IMR-90 (cell line): ENCODE measurements around the gene ADAMTS18. TPM values are rescaled to one million over a fixed set of nuclear protein-coding genes. Genes with fewer than 3 reads are reported as not detected.

ENCODE experiments used
- ATAC-seq: fragments of 200-7000 bp; cut with Tn5 transposase; 2 replicates; pipeline ENCODE4 v1.9.1; 2020; ENCODE audit warnings: low read depth, mild to moderate bottlenecking, moderate library complexity
- BruUV-seq: library from RNA; stranded (reverse); fragments of 400-500 nt; replicated peaks from 2 replicates; lab custom pipeline; 2021; lab: Mats Ljungman, UMichigan
- CTCF ChIA-PET: fragments of 300-600 bp; formaldehyde crosslinking; extraction: SDS; loops from one replicate; lab custom pipeline; 2021; ENCODE audit warnings: antibody characterized with exemption; lab: Yijun Ruan, JAX
- POLR2A ChIA-PET: fragments of 300-600 bp; sonication (Branson Sonifier 250); formaldehyde crosslinking; loops from one replicate; lab custom pipeline; 2022; ENCODE audit warnings: antibody characterized with exemption; ENCODE audit not compliant: unreplicated experiment; lab: Charles Lee
- DNase-seq: peaks from one replicate; pipeline ENCODE4 v3.0.0; 2013
- H2AFZ ChIP-seq: replicated peaks from 2 replicates; pipeline ENCODE3; 2013; ENCODE audit warnings: low read length, mild to moderate bottlenecking; ENCODE audit not compliant: poor library complexity
- H2AK5ac ChIP-seq: 2 replicates; pipeline ENCODE4 v1.6.1; 2013; ENCODE audit warnings: low read depth, low read length, inconsistent platforms
- H2AK9ac ChIP-seq: replicated peaks from 2 replicates; pipeline ENCODE3; 2013; ENCODE audit warnings: mild to moderate bottlenecking, low read depth, low read length, moderate library complexity; ENCODE audit not compliant: poor library complexity
- H2BK120ac ChIP-seq: 2 replicates; pipeline ENCODE4 v1.6.1; 2013; ENCODE audit warnings: low read depth, low read length, inconsistent platforms
- H2BK15ac ChIP-seq: 3 replicates; pipeline ENCODE4 v1.6.1; 2013; ENCODE audit warnings: low read depth, low read length, inconsistent platforms
- H2BK20ac ChIP-seq: 2 replicates; pipeline ENCODE4 v1.6.1; 2013; ENCODE audit warnings: low read depth, mild to moderate bottlenecking, inconsistent platforms, low read length, moderate library complexity
- H2BK5ac ChIP-seq: 2 replicates; pipeline ENCODE4 v1.6.1; 2013; ENCODE audit warnings: mild to moderate bottlenecking, low read depth, low read length, inconsistent platforms; ENCODE audit not compliant: poor library complexity, severe bottlenecking
- H3K14ac ChIP-seq: replicated peaks from 2 replicates; pipeline ENCODE4 v1.6.1; 2013; ENCODE audit warnings: low read depth, low read length, inconsistent platforms
- H3K18ac ChIP-seq: 2 replicates; pipeline ENCODE4 v1.6.1; 2013; ENCODE audit warnings: low read depth, low read length, control low read depth
- H3K23ac ChIP-seq: 2 replicates; pipeline ENCODE4 v1.6.1; 2013; ENCODE audit warnings: low read depth, low read length, inconsistent platforms
- H3K27ac ChIP-seq: 2 replicates; pipeline ENCODE4 v1.5.1; 2013; ENCODE audit warnings: mild to moderate bottlenecking, control low read depth, low read length; ENCODE audit not compliant: insufficient read depth
- H3K27me3 ChIP-seq: 2 replicates; pipeline ENCODE4 v1.6.1; 2013; ENCODE audit warnings: low read length; ENCODE audit not compliant: control insufficient read depth, insufficient read depth
- H3K36me3 ChIP-seq: 2 replicates; pipeline ENCODE4 v1.6.1; 2013; ENCODE audit warnings: low read length, mixed read lengths; ENCODE audit not compliant: control insufficient read depth, insufficient read depth
- H3K4ac ChIP-seq: 2 replicates; pipeline ENCODE4 v1.6.1; 2013; ENCODE audit warnings: low read depth, low read length, inconsistent platforms
- H3K4me1 ChIP-seq: 2 replicates; pipeline ENCODE4 v1.6.1; 2013; ENCODE audit warnings: low read length, mixed read lengths; ENCODE audit not compliant: control insufficient read depth, insufficient read depth
- H3K4me2 ChIP-seq: 2 replicates; pipeline ENCODE4 v1.6.1; 2013; ENCODE audit warnings: low read depth, mild to moderate bottlenecking, control low read depth, low read length, moderate library complexity
- H3K4me3 ChIP-seq: 2 replicates; pipeline ENCODE4 v1.5.1; 2013; ENCODE audit warnings: low read depth, mild to moderate bottlenecking, control low read depth, low read length, moderate library complexity; ENCODE audit not compliant: insufficient read depth
- H3K56ac ChIP-seq: 2 replicates; pipeline ENCODE4 v1.6.1; 2013; ENCODE audit warnings: low read length, inconsistent platforms; ENCODE audit not compliant: insufficient read depth; ENCODE audit errors: extremely low read depth
- H3K79me1 ChIP-seq, 2 experiments: 2 replicates each; pipeline ENCODE4 v1.6.1; 2013; ENCODE audit warnings: low read length in 2 of 2, inconsistent platforms in 1 of 2, low read depth in 1 of 2
- H3K9ac ChIP-seq: 2 replicates; pipeline ENCODE4 v1.6.1; 2013; ENCODE audit warnings: low read depth, low read length, control low read depth
- H3K9me1 ChIP-seq: 2 replicates; pipeline ENCODE4 v1.6.1; 2013; ENCODE audit warnings: low read length, inconsistent platforms; ENCODE audit not compliant: insufficient read depth
- H3K9me3 ChIP-seq: 2 replicates; pipeline ENCODE4 v1.6.1; 2013; ENCODE audit warnings: low read length; ENCODE audit not compliant: control insufficient read depth, insufficient read depth
- H4K20me1 ChIP-seq: 2 replicates; pipeline ENCODE4 v1.6.1; 2013; ENCODE audit warnings: low read length, inconsistent platforms; ENCODE audit not compliant: insufficient read depth
- H4K5ac ChIP-seq: 2 replicates; pipeline ENCODE4 v1.6.1; 2013; ENCODE audit warnings: mild to moderate bottlenecking, low read depth, low read length, control low read depth
- H4K8ac ChIP-seq, 2 experiments: 2 replicates each; pipeline ENCODE4 v1.6.1; 2013; ENCODE audit warnings: low read depth in 2 of 2, low read length in 2 of 2, control low read depth in 1 of 2, inconsistent platforms in 1 of 2
- H4K91ac ChIP-seq: 2 replicates; pipeline ENCODE4 v1.6.1; 2013; ENCODE audit warnings: low read depth, low read length, inconsistent platforms; ENCODE audit not compliant: insufficient read depth
- BHLHE40 ChIP-seq: fragments of 150-350 bp; IDR thresholded peaks from 2 replicates; pipeline ENCODE4 v1.6.1; 2016; ENCODE audit warnings: mild to moderate bottlenecking, low read depth, low read length
- CEBPB ChIP-seq: IDR thresholded peaks from 2 replicates; pipeline ENCODE4 v1.6.1; 2012; ENCODE audit warnings: low read depth, low read length, improper control_type of control experiment
- CHD1 ChIP-seq: IDR thresholded peaks from 2 replicates; pipeline ENCODE4 v1.6.1; 2012; ENCODE audit warnings: low read depth, low read length, improper control_type of control experiment
- CTCF ChIP-seq: conservative IDR thresholded peaks from 2 replicates; pipeline ENCODE4 v1.5.1; 2012; ENCODE audit warnings: mild to moderate bottlenecking, low read depth, low read length, improper control_type of control experiment
- FOS ChIP-seq: fragments of 150-350 bp; IDR thresholded peaks from 2 replicates; pipeline ENCODE4 v1.6.1; 2016; ENCODE audit warnings: low read depth, low read length
- MAFK ChIP-seq: IDR thresholded peaks from 2 replicates; pipeline ENCODE4 v1.6.1; 2012; ENCODE audit warnings: low read depth, low read length, improper control_type of control experiment
- MAZ ChIP-seq: IDR thresholded peaks from 2 replicates; pipeline ENCODE4 v1.6.1; 2012; ENCODE audit warnings: low read depth, mild to moderate bottlenecking, low read length, improper control_type of control experiment, moderate library complexity, borderline replicate concordance
- MXI1 ChIP-seq: IDR thresholded peaks from 2 replicates; pipeline ENCODE4 v1.6.1; 2012; ENCODE audit warnings: low read depth, mild to moderate bottlenecking, low read length, moderate library complexity, borderline replicate concordance
- NFE2L2 ChIP-seq: fragments of 150-350 bp; IDR thresholded peaks from 2 replicates; pipeline ENCODE4 v1.6.1; 2016; ENCODE audit warnings: low read depth, mild to moderate bottlenecking, low read length
- POLR2A ChIP-seq: IDR thresholded peaks from 2 replicates; pipeline ENCODE4 v1.6.1; 2012; ENCODE audit warnings: mild to moderate bottlenecking, low read depth, low read length
- RCOR1 ChIP-seq: IDR thresholded peaks from 2 replicates; pipeline ENCODE4 v1.6.1; 2012; ENCODE audit warnings: mild to moderate bottlenecking, low read length, improper control_type of control experiment; ENCODE audit not compliant: insufficient replicate concordance
- RFX5 ChIP-seq: IDR thresholded peaks from 2 replicates; pipeline ENCODE4 v1.8.0; 2012; ENCODE audit warnings: low read depth, mild to moderate bottlenecking, low read length, moderate library complexity
- SMC3 ChIP-seq: fragments of 150-350 bp; IDR thresholded peaks from 2 replicates; pipeline ENCODE4 v1.6.1; 2016; ENCODE audit warnings: low read depth, mild to moderate bottlenecking, antibody characterized with exemption, low read length, moderate library complexity
- USF2 ChIP-seq: fragments of 150-350 bp; IDR thresholded peaks from 2 replicates; pipeline ENCODE4 v1.6.1; 2017; ENCODE audit warnings: mild to moderate bottlenecking, antibody characterized with exemption, low read length, low read depth
- WGBS, 2 experiments: methylation state at CpG; one replicate each; pipeline versions ENCODE4 v1.1.5 to v1.1.7; 2013; ENCODE audit warnings: missing lambda C conversion rate in 2 of 2; ENCODE audit not compliant: insufficient read length in 1 of 2; ENCODE audit errors: extremely low coverage in 2 of 2; 5-methylcytosine and 5-hydroxymethylcytosine counted together
- dilution Hi-C: fragments of 300-500 bp; cut with HindIII; formaldehyde crosslinking; loops from one replicate; pipeline ENCODE4 v1.14.3; 2018; ENCODE audit warnings: low sequenced_read_pairs; ENCODE audit not compliant: unreplicated experiment
- in situ Hi-C: fragments of 300-500 bp; cut with MboI; formaldehyde crosslinking; loops from 3 replicates; pipeline ENCODE4 v1.14.3; 2019; ENCODE audit warnings: low sequenced_read_pairs, inconsistent platforms, mixed read lengths
- intact Hi-C: fragments of 100-400 bp; cut with micrococcal nuclease; formaldehyde crosslinking; loops from 2 replicates; pipeline ENCODE4 v1.10.0; 2022
- polyA plus RNA-seq, 3 experiments: library from polyadenylated mRNA; depleted of rRNA; stranded (reverse); fragments of >200 nt; gene quantifications; 2 replicates each; pipeline ENCODE4 v1.2.3, GENCODE V29; 2012; ENCODE audit warnings: low replicate concordance in 1 of 3
- total RNA-seq: library from RNA; depleted of rRNA; stranded (reverse); fragments of >200 nt; gene quantifications from 2 replicates; pipeline ENCODE4 v1.2.3, GENCODE V29; 2012

The ADAMTS18 gene
- total and polyA plus RNA-seq, 2 of the 4 experiments (the other 2 are of a cell fraction), result not detected

DNA sequence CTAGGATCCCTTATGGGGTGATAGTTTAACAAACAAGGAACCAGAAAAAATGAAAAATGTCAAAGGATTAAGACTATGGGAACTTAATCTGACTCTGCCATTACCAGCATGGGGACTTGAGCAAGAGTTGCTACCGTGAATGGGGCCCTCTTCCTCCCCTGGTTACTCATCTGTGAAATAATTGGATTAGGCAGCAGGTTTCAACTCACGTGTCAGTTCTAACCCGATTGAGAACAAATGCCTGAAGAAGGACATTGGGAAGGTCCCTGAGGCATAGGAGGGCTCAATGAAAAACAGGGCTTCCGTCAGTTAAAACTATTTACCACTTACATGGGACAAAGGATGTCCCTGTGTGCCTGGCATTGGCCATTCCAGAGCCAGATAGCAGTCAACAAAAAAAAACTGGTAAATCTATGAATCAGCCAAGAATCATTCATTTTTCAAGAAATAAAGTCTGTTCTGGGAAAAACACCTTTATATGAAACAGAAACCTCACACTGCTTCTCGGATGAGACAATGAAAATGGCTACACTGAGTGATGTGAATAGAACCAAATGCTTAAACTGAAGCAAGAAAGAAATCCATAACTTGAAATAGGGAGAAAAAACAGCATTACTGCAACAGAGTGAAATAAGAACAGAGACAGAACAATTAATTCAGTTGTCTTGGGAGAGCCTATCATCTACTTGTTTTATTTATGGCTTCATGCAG lies 104.3 kb downstream of the ADAMTS18 start:
- dilution Hi-C loops, result no loop called here
- H2AK5ac ChIP-seq, result no peak overlapping the region
- H4K20me1 ChIP-seq, result no peaks in the 10 kb centered on the region
- no peak for DNase-seq
- H3K4me1 ChIP-seq, result no peaks in the 10 kb centered on the region
- no peak overlapping the region for H3K9ac ChIP-seq
- H3K27ac ChIP-seq, result no peak overlapping the region
- no peak overlapping the region for H3K4me3 ChIP-seq
- H3K9me1 ChIP-seq, result no peaks in the 10 kb centered on the region
- H3K18ac ChIP-seq, result no peak overlapping the region
- no TSS peak for BruUV-seq
- no peak overlapping the region for H2BK20ac ChIP-seq
- POLR2A ChIA-PET, result no interaction called here
- H3K27me3 ChIP-seq, result no peaks in the 10 kb centered on the region
- H4K8ac ChIP-seq, result no peak overlapping the region
- H3K9me3 ChIP-seq, result no peaks in the 10 kb centered on the region
- 0% methylated on average over 1 of the region's 5 CpGs; no CpG with 5 or more reads in 1 of the 2 experiments for WGBS, 2 experiments
- no peak overlapping the region for H3K14ac ChIP-seq
- H2BK120ac ChIP-seq, result no peak overlapping the region
- no peak overlapping the region for H3K4ac ChIP-seq
- no peak overlapping the region for H2AFZ ChIP-seq
- H2BK15ac ChIP-seq, result no peak overlapping the region
- TF ChIP-seq SMC3, result no peak
- no peak for TF ChIP-seq USF2
- no peak for TF ChIP-seq RCOR1
- TF ChIP-seq RFX5, result no peak
- no peak for TF ChIP-seq MXI1
- TF ChIP-seq NFE2L2, result no peak
- TF ChIP-seq MAFK, result no peak
- no peak for TF ChIP-seq MAZ
- no peak for TF ChIP-seq BHLHE40
- TF ChIP-seq FOS, result no peak
- TF ChIP-seq CTCF, result no peak
- TF ChIP-seq POLR2A, result no peak
- TF ChIP-seq CHD1, result no peak
- no peak for TF ChIP-seq CEBPB
- in situ Hi-C loops, result no loop called here
- no peak overlapping the region for H4K91ac ChIP-seq
- H3K4me2 ChIP-seq, result no peak overlapping the region
- no peaks in the 10 kb centered on the region for H3K36me3 ChIP-seq
- intact Hi-C loops, result no loop called here
- no peak overlapping the region for H3K23ac ChIP-seq
- no peak overlapping the region for H2BK5ac ChIP-seq
- H4K5ac ChIP-seq, result no peak overlapping the region
- no peak overlapping the region for H3K56ac ChIP-seq
- no peak for ATAC-seq
- CTCF ChIA-PET, result no interaction called here
- no peaks in the 10 kb centered on the region for H3K79me1 ChIP-seq
- H2AK9ac ChIP-seq, result no peak overlapping the region
